Endometrium (tissue), 2 donors: ENCODE results near the gene CAPS.

Experiments
- FAIRE-seq: peaks from 2 replicates; lab custom pipeline; 2012; peaks lifted over from hg19 to GRCh38; lab: Jason Lieb, UNC
- donor health status: control.
- donor health status: control.

The CAPS gene

GRCh38 chr19:5934774-5935472 is 20.9 kb downstream of the CAPS start:
- peak; percentile 87 for FAIRE-seq

- FAIRE-seq = no peak
Observed at GRCh38 chr19:5935473-5936291, 21.6 kb downstream of the CAPS start.

- no peak for FAIRE-seq
Observed at GRCh38 chr19:5936292-5936592, 22.2 kb downstream of the CAPS start.

- no peak for FAIRE-seq
Observed at GRCh38 chr19:5937550-5937949, 23.5 kb downstream of the CAPS start.

- FAIRE-seq = no peak
Observed at GRCh38 chr19:5940260-5941208, 26.5 kb downstream of the CAPS start.

GRCh38 chr19:5941673-5942072 is 27.6 kb downstream of the CAPS start:
- no peak for FAIRE-seq

- no peak for FAIRE-seq
Observed at GRCh38 chr19:5943045-5943444, 29.0 kb downstream of the CAPS start.

- FAIRE-seq = no peak
Observed at GRCh38 chr19:5943623-5944022, 29.6 kb downstream of the CAPS start.

- FAIRE-seq = peak; percentile 50
Observed at GRCh38 chr19:5947435-5947834, 33.4 kb downstream of the CAPS start.

GRCh38 chr19:5948752-5949564 is 34.9 kb downstream of the CAPS start:
- FAIRE-seq = no peak

GRCh38 chr19:5949792-5950305 is 35.8 kb downstream of the CAPS start:
- FAIRE-seq = no peak

- FAIRE-seq = no peak
Observed at GRCh38 chr19:5950741-5951140, 36.7 kb downstream of the CAPS start.

GRCh38 chr19:5951338-5951861 is 37.3 kb downstream of the CAPS start:
- no peak for FAIRE-seq

- FAIRE-seq = no peak
Observed at GRCh38 chr19:5952193-5953029, 38.4 kb downstream of the CAPS start.

GRCh38 chr19:5953030-5953589 is 39.1 kb downstream of the CAPS start:
- FAIRE-seq = no peak

- FAIRE-seq = no peak
Observed at GRCh38 chr19:5953680-5954213, 39.7 kb downstream of the CAPS start.

GRCh38 chr19:5954293-5954692 is 40.2 kb downstream of the CAPS start:
- FAIRE-seq = no peak

- FAIRE-seq = no peak
Observed at GRCh38 chr19:5955636-5955935, 41.5 kb downstream of the CAPS start.

GRCh38 chr19:5956323-5956722 is 42.3 kb downstream of the CAPS start:
- FAIRE-seq = no peak

GRCh38 chr19:5956728-5957127 is 42.7 kb downstream of the CAPS start:
- no peak for FAIRE-seq
